ENCODE measurements around the gene IL12RB1. TPM values are rescaled to one million over a fixed set of nuclear protein-coding genes. Genes with fewer than 3 reads are reported as not detected.
A peak's percentile ranks its signal among the peaks of the same experiment; 100 is the strongest.

Gene IL12RB1
- total and polyA plus RNA-seq, 2 of the 13 experiments (the other 11 are each of a cell fraction or from before 2014, with no cell fraction given) = 0.03 to 0.04 TPM

DNA sequence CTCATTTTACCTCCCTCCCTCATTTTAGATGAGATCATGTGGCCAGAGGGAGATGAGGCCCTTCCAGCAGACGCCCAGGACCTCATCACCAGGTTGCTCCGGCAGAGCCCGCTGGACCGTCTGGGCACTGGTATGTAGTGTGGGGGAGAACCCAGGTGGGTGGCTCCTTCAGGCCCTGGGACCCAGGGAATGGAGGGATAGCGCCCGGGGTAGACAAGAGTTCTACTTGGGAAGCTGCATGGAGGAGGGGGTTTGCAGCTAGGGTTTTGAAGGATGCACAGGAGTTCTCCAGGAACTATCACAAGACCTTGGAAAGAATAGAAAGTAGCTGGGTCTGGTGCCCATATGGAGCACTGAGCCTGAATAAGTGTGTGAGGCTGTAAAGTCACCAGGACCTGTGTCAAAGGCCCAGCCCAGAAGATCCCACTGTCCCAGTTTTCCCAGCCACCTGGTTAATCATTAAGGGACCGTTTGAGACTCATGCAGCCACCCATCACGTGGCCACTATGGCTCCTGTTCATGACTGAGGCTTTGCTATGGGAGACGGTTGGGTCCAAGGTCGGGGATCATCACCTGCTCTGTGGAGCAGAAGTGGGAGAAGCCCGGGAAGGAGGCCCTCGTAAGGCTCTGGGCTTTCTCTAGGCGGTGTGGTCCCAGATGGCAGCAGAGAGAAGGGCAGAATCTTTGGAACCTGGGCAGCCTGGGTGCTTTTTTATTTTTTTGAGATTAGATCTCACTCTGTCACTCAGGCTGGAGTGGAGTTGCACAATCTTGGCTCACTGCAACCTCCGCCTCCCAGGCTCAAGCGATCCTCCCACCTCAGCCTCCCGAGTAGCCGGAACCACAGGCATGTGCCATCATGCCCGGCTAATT is 49.2 kb upstream of the IL12RB1 start (continued):
- TF ChIP-seq, protein P1, sequence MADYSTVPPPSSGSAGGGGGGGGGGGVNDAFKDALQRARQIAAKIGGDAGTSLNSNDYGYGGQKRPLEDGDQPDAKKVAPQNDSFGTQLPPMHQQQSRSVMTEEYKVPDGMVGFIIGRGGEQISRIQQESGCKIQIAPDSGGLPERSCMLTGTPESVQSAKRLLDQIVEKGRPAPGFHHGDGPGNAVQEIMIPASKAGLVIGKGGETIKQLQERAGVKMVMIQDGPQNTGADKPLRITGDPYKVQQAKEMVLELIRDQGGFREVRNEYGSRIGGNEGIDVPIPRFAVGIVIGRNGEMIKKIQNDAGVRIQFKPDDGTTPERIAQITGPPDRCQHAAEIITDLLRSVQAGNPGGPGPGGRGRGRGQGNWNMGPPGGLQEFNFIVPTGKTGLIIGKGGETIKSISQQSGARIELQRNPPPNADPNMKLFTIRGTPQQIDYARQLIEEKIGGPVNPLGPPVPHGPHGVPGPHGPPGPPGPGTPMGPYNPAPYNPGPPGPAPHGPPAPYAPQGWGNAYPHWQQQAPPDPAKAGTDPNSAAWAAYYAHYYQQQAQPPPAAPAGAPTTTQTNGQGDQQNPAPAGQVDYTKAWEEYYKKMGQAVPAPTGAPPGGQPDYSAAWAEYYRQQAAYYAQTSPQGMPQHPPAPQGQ (CRISPR knock-in tag; IDR thresholded peaks at IDR 0.05; ENCODE audit: borderline replicate concordance) = no peak
- TF ChIP-seq ZNF33A (CRISPR knock-in tag; IDR thresholded peaks at IDR 0.05; ENCODE audit: borderline replicate concordance) (no peak), CHCHD3 (CRISPR knock-in tag; IDR thresholded peaks at IDR 0.05) (no peak), NPAS2 (CRISPR knock-in tag; IDR thresholded peaks at IDR 0.05; ENCODE audit: borderline replicate concordance) (no peak), FOXA1 (IDR thresholded peaks at IDR 0.05) (no peak), FOXA1 (CRISPR knock-in tag; IDR thresholded peaks at IDR 0.05) (no peak), JUND (CRISPR knock-in tag; IDR thresholded peaks at IDR 0.05) (no peak), NCOA2 (CRISPR knock-in tag; IDR thresholded peaks at IDR 0.05) (peak; percentile 75), ZNF24 (IDR thresholded peaks at IDR 0.05) (no peak)
- TF ChIP-seq, protein P2, sequence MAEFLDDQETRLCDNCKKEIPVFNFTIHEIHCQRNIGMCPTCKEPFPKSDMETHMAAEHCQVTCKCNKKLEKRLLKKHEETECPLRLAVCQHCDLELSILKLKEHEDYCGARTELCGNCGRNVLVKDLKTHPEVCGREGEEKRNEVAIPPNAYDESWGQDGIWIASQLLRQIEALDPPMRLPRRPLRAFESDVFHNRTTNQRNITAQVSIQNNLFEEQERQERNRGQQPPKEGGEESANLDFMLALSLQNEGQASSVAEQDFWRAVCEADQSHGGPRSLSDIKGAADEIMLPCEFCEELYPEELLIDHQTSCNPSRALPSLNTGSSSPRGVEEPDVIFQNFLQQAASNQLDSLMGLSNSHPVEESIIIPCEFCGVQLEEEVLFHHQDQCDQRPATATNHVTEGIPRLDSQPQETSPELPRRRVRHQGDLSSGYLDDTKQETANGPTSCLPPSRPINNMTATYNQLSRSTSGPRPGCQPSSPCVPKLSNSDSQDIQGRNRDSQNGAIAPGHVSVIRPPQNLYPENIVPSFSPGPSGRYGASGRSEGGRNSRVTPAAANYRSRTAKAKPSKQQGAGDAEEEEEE (CRISPR knock-in tag; IDR thresholded peaks at IDR 0.05; ENCODE audit: borderline replicate concordance) = no peak
- TF ChIP-seq, protein P3, sequence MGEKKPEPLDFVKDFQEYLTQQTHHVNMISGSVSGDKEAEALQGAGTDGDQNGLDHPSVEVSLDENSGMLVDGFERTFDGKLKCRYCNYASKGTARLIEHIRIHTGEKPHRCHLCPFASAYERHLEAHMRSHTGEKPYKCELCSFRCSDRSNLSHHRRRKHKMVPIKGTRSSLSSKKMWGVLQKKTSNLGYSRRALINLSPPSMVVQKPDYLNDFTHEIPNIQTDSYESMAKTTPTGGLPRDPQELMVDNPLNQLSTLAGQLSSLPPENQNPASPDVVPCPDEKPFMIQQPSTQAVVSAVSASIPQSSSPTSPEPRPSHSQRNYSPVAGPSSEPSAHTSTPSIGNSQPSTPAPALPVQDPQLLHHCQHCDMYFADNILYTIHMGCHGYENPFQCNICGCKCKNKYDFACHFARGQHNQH (CRISPR knock-in tag; IDR thresholded peaks at IDR 0.05) = peak; percentile 66; the same call in 1 of the 2 replicates
- TF ChIP-seq, protein P4, sequence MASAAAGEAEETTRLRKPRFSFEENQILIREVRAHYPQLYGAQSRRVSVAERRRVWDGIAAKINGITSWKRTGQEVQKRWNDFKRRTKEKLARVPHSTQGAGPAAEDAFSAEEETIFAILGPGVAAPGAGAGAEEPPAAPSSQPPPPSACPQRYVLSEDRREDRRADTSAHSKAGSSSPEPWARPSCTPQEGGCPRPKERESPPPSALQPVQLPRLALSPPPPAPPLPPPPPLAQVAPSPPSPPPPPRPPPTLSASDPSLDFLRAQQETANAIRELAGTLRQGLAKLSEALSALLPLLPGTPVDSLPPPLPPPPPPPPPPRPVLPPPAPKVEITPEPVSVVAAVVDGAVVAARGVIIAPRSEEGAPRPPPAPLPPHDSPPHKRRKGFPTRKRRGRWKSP (CRISPR knock-in tag; IDR thresholded peaks at IDR 0.05) = no peak; the same call in 1 of the 2 replicates
- TF ChIP-seq, protein P5, sequence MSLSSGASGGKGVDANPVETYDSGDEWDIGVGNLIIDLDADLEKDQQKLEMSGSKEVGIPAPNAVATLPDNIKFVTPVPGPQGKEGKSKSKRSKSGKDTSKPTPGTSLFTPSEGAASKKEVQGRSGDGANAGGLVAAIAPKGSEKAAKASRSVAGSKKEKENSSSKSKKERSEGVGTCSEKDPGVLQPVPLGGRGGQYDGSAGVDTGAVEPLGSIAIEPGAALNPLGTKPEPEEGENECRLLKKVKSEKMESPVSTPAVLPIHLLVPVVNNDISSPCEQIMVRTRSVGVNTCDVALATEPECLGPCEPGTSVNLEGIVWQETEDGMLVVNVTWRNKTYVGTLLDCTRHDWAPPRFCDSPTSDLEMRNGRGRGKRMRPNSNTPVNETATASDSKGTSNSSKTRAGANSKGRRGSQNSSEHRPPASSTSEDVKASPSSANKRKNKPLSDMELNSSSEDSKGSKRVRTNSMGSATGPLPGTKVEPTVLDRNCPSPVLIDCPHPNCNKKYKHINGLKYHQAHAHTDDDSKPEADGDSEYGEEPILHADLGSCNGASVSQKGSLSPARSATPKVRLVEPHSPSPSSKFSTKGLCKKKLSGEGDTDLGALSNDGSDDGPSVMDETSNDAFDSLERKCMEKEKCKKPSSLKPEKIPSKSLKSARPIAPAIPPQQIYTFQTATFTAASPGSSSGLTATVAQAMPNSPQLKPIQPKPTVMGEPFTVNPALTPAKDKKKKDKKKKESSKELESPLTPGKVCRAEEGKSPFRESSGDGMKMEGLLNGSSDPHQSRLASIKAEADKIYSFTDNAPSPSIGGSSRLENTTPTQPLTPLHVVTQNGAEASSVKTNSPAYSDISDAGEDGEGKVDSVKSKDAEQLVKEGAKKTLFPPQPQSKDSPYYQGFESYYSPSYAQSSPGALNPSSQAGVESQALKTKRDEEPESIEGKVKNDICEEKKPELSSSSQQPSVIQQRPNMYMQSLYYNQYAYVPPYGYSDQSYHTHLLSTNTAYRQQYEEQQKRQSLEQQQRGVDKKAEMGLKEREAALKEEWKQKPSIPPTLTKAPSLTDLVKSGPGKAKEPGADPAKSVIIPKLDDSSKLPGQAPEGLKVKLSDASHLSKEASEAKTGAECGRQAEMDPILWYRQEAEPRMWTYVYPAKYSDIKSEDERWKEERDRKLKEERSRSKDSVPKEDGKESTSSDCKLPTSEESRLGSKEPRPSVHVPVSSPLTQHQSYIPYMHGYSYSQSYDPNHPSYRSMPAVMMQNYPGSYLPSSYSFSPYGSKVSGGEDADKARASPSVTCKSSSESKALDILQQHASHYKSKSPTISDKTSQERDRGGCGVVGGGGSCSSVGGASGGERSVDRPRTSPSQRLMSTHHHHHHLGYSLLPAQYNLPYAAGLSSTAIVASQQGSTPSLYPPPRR (CRISPR knock-in tag; IDR thresholded peaks at IDR 0.05; ENCODE audit: borderline replicate concordance) = no peak
- TF ChIP-seq, protein P6, sequence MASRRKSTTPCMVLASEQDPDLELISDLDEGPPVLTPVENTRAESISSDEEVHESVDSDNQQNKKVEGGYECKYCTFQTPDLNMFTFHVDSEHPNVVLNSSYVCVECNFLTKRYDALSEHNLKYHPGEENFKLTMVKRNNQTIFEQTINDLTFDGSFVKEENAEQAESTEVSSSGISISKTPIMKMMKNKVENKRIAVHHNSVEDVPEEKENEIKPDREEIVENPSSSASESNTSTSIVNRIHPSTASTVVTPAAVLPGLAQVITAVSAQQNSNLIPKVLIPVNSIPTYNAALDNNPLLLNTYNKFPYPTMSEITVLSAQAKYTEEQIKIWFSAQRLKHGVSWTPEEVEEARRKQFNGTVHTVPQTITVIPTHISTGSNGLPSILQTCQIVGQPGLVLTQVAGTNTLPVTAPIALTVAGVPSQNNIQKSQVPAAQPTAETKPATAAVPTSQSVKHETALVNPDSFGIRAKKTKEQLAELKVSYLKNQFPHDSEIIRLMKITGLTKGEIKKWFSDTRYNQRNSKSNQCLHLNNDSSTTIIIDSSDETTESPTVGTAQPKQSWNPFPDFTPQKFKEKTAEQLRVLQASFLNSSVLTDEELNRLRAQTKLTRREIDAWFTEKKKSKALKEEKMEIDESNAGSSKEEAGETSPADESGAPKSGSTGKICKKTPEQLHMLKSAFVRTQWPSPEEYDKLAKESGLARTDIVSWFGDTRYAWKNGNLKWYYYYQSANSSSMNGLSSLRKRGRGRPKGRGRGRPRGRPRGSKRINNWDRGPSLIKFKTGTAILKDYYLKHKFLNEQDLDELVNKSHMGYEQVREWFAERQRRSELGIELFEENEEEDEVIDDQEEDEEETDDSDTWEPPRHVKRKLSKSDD (CRISPR knock-in tag; IDR thresholded peaks at IDR 0.05; ENCODE audit: low read depth) = no peak
